IMR-90 (cell line): ENCODE measurements around the gene NTNG2. TPM values are rescaled to one million over a fixed set of nuclear protein-coding genes. Genes with fewer than 3 reads are reported as not detected.

Experiments
- ATAC-seq: fragments of 200-7000 bp; cut with Tn5 transposase; 2 replicates; pipeline ENCODE4 v1.9.1; 2020; ENCODE audit warnings: low read depth, mild to moderate bottlenecking, moderate library complexity
- BruUV-seq: library from RNA; stranded (reverse); fragments of 400-500 nt; replicated peaks from 2 replicates; lab custom pipeline; 2021; lab: Mats Ljungman, UMichigan
- CTCF ChIA-PET: fragments of 300-600 bp; formaldehyde crosslinking; extraction: SDS; loops from one replicate; lab custom pipeline; 2021; ENCODE audit warnings: antibody characterized with exemption; lab: Yijun Ruan, JAX
- POLR2A ChIA-PET: fragments of 300-600 bp; sonication (Branson Sonifier 250); formaldehyde crosslinking; loops from one replicate; lab custom pipeline; 2022; ENCODE audit warnings: antibody characterized with exemption; ENCODE audit not compliant: unreplicated experiment; lab: Charles Lee
- DNase-seq: peaks from one replicate; pipeline ENCODE4 v3.0.0; 2013
- H2AFZ ChIP-seq: replicated peaks from 2 replicates; pipeline ENCODE3; 2013; ENCODE audit warnings: low read length, mild to moderate bottlenecking; ENCODE audit not compliant: poor library complexity
- H2AK5ac ChIP-seq: 2 replicates; pipeline ENCODE4 v1.6.1; 2013; ENCODE audit warnings: low read depth, low read length, inconsistent platforms
- H2AK9ac ChIP-seq: replicated peaks from 2 replicates; pipeline ENCODE3; 2013; ENCODE audit warnings: mild to moderate bottlenecking, low read depth, low read length, moderate library complexity; ENCODE audit not compliant: poor library complexity
- H2BK120ac ChIP-seq: 2 replicates; pipeline ENCODE4 v1.6.1; 2013; ENCODE audit warnings: low read depth, low read length, inconsistent platforms
- H2BK15ac ChIP-seq: 3 replicates; pipeline ENCODE4 v1.6.1; 2013; ENCODE audit warnings: low read depth, low read length, inconsistent platforms
- H2BK20ac ChIP-seq: 2 replicates; pipeline ENCODE4 v1.6.1; 2013; ENCODE audit warnings: low read depth, mild to moderate bottlenecking, inconsistent platforms, low read length, moderate library complexity
- H2BK5ac ChIP-seq: 2 replicates; pipeline ENCODE4 v1.6.1; 2013; ENCODE audit warnings: mild to moderate bottlenecking, low read depth, low read length, inconsistent platforms; ENCODE audit not compliant: poor library complexity, severe bottlenecking
- H3K14ac ChIP-seq: replicated peaks from 2 replicates; pipeline ENCODE4 v1.6.1; 2013; ENCODE audit warnings: low read depth, low read length, inconsistent platforms
- H3K18ac ChIP-seq: 2 replicates; pipeline ENCODE4 v1.6.1; 2013; ENCODE audit warnings: low read depth, low read length, control low read depth
- H3K23ac ChIP-seq: 2 replicates; pipeline ENCODE4 v1.6.1; 2013; ENCODE audit warnings: low read depth, low read length, inconsistent platforms
- H3K27ac ChIP-seq: 2 replicates; pipeline ENCODE4 v1.5.1; 2013; ENCODE audit warnings: mild to moderate bottlenecking, control low read depth, low read length; ENCODE audit not compliant: insufficient read depth
- H3K27me3 ChIP-seq: 2 replicates; pipeline ENCODE4 v1.6.1; 2013; ENCODE audit warnings: low read length; ENCODE audit not compliant: control insufficient read depth, insufficient read depth
- H3K36me3 ChIP-seq: 2 replicates; pipeline ENCODE4 v1.6.1; 2013; ENCODE audit warnings: low read length, mixed read lengths; ENCODE audit not compliant: control insufficient read depth, insufficient read depth
- H3K4ac ChIP-seq: 2 replicates; pipeline ENCODE4 v1.6.1; 2013; ENCODE audit warnings: low read depth, low read length, inconsistent platforms
- H3K4me1 ChIP-seq: 2 replicates; pipeline ENCODE4 v1.6.1; 2013; ENCODE audit warnings: low read length, mixed read lengths; ENCODE audit not compliant: control insufficient read depth, insufficient read depth
- H3K4me2 ChIP-seq: 2 replicates; pipeline ENCODE4 v1.6.1; 2013; ENCODE audit warnings: low read depth, mild to moderate bottlenecking, control low read depth, low read length, moderate library complexity
- H3K4me3 ChIP-seq: 2 replicates; pipeline ENCODE4 v1.5.1; 2013; ENCODE audit warnings: low read depth, mild to moderate bottlenecking, control low read depth, low read length, moderate library complexity; ENCODE audit not compliant: insufficient read depth
- H3K56ac ChIP-seq: 2 replicates; pipeline ENCODE4 v1.6.1; 2013; ENCODE audit warnings: low read length, inconsistent platforms; ENCODE audit not compliant: insufficient read depth; ENCODE audit errors: extremely low read depth
- H3K79me1 ChIP-seq, 2 experiments: 2 replicates each; pipeline ENCODE4 v1.6.1; 2013; ENCODE audit warnings: low read length in 2 of 2, inconsistent platforms in 1 of 2, low read depth in 1 of 2
- H3K9ac ChIP-seq: 2 replicates; pipeline ENCODE4 v1.6.1; 2013; ENCODE audit warnings: low read depth, low read length, control low read depth
- H3K9me1 ChIP-seq: 2 replicates; pipeline ENCODE4 v1.6.1; 2013; ENCODE audit warnings: low read length, inconsistent platforms; ENCODE audit not compliant: insufficient read depth
- H3K9me3 ChIP-seq: 2 replicates; pipeline ENCODE4 v1.6.1; 2013; ENCODE audit warnings: low read length; ENCODE audit not compliant: control insufficient read depth, insufficient read depth
- H4K20me1 ChIP-seq: 2 replicates; pipeline ENCODE4 v1.6.1; 2013; ENCODE audit warnings: low read length, inconsistent platforms; ENCODE audit not compliant: insufficient read depth
- H4K5ac ChIP-seq: 2 replicates; pipeline ENCODE4 v1.6.1; 2013; ENCODE audit warnings: mild to moderate bottlenecking, low read depth, low read length, control low read depth
- H4K8ac ChIP-seq, 2 experiments: 2 replicates each; pipeline ENCODE4 v1.6.1; 2013; ENCODE audit warnings: low read depth in 2 of 2, low read length in 2 of 2, control low read depth in 1 of 2, inconsistent platforms in 1 of 2
- H4K91ac ChIP-seq: 2 replicates; pipeline ENCODE4 v1.6.1; 2013; ENCODE audit warnings: low read depth, low read length, inconsistent platforms; ENCODE audit not compliant: insufficient read depth
- BHLHE40 ChIP-seq: fragments of 150-350 bp; IDR thresholded peaks from 2 replicates; pipeline ENCODE4 v1.6.1; 2016; ENCODE audit warnings: mild to moderate bottlenecking, low read depth, low read length
- CEBPB ChIP-seq: IDR thresholded peaks from 2 replicates; pipeline ENCODE4 v1.6.1; 2012; ENCODE audit warnings: low read depth, low read length, improper control_type of control experiment
- CHD1 ChIP-seq: IDR thresholded peaks from 2 replicates; pipeline ENCODE4 v1.6.1; 2012; ENCODE audit warnings: low read depth, low read length, improper control_type of control experiment
- FOS ChIP-seq: fragments of 150-350 bp; IDR thresholded peaks from 2 replicates; pipeline ENCODE4 v1.6.1; 2016; ENCODE audit warnings: low read depth, low read length
- MAFK ChIP-seq: IDR thresholded peaks from 2 replicates; pipeline ENCODE4 v1.6.1; 2012; ENCODE audit warnings: low read depth, low read length, improper control_type of control experiment
- MAZ ChIP-seq: IDR thresholded peaks from 2 replicates; pipeline ENCODE4 v1.6.1; 2012; ENCODE audit warnings: low read depth, mild to moderate bottlenecking, low read length, improper control_type of control experiment, moderate library complexity, borderline replicate concordance
- MXI1 ChIP-seq: IDR thresholded peaks from 2 replicates; pipeline ENCODE4 v1.6.1; 2012; ENCODE audit warnings: low read depth, mild to moderate bottlenecking, low read length, moderate library complexity, borderline replicate concordance
- NFE2L2 ChIP-seq: fragments of 150-350 bp; IDR thresholded peaks from 2 replicates; pipeline ENCODE4 v1.6.1; 2016; ENCODE audit warnings: low read depth, mild to moderate bottlenecking, low read length
- POLR2A ChIP-seq: IDR thresholded peaks from 2 replicates; pipeline ENCODE4 v1.6.1; 2012; ENCODE audit warnings: mild to moderate bottlenecking, low read depth, low read length
- RAD21 ChIP-seq: IDR thresholded peaks from 2 replicates; pipeline ENCODE4 v1.6.1; 2012; ENCODE audit warnings: low read length, improper control_type of control experiment
- RCOR1 ChIP-seq: IDR thresholded peaks from 2 replicates; pipeline ENCODE4 v1.6.1; 2012; ENCODE audit warnings: mild to moderate bottlenecking, low read length, improper control_type of control experiment; ENCODE audit not compliant: insufficient replicate concordance
- RFX5 ChIP-seq: IDR thresholded peaks from 2 replicates; pipeline ENCODE4 v1.8.0; 2012; ENCODE audit warnings: low read depth, mild to moderate bottlenecking, low read length, moderate library complexity
- SMC3 ChIP-seq: fragments of 150-350 bp; IDR thresholded peaks from 2 replicates; pipeline ENCODE4 v1.6.1; 2016; ENCODE audit warnings: low read depth, mild to moderate bottlenecking, antibody characterized with exemption, low read length, moderate library complexity
- WGBS, 2 experiments: methylation state at CpG; one replicate each; pipeline versions ENCODE4 v1.1.5 to v1.1.7; 2013; ENCODE audit warnings: missing lambda C conversion rate in 2 of 2; ENCODE audit not compliant: insufficient read length in 1 of 2; ENCODE audit errors: extremely low coverage in 2 of 2; 5-methylcytosine and 5-hydroxymethylcytosine counted together
- dilution Hi-C: fragments of 300-500 bp; cut with HindIII; formaldehyde crosslinking; loops from one replicate; pipeline ENCODE4 v1.14.3; 2018; ENCODE audit warnings: low sequenced_read_pairs; ENCODE audit not compliant: unreplicated experiment
- in situ Hi-C: fragments of 300-500 bp; cut with MboI; formaldehyde crosslinking; loops from 3 replicates; pipeline ENCODE4 v1.14.3; 2019; ENCODE audit warnings: low sequenced_read_pairs, inconsistent platforms, mixed read lengths
- intact Hi-C: fragments of 100-400 bp; cut with micrococcal nuclease; formaldehyde crosslinking; loops from 2 replicates; pipeline ENCODE4 v1.10.0; 2022
- polyA plus RNA-seq, 3 experiments: library from polyadenylated mRNA; depleted of rRNA; stranded (reverse); fragments of >200 nt; gene quantifications; 2 replicates each; pipeline ENCODE4 v1.2.3, GENCODE V29; 2012; ENCODE audit warnings: low replicate concordance in 1 of 3
- total RNA-seq: library from RNA; depleted of rRNA; stranded (reverse); fragments of >200 nt; gene quantifications from 2 replicates; pipeline ENCODE4 v1.2.3, GENCODE V29; 2012
- TF ChIP-seq, protein P1 (sequence below): conservative IDR thresholded peaks from 2 replicates; pipeline ENCODE4 v1.5.1; 2012; ENCODE audit warnings: mild to moderate bottlenecking, low read depth, low read length, improper control_type of control experiment
- TF ChIP-seq, protein P2 (sequence below): fragments of 150-350 bp; IDR thresholded peaks from 2 replicates; pipeline ENCODE4 v1.6.1; 2016; ENCODE audit warnings: low read depth, mild to moderate bottlenecking, low read length, moderate library complexity, borderline replicate concordance
- TF ChIP-seq, protein P3 (sequence below): fragments of 150-350 bp; IDR thresholded peaks from 2 replicates; pipeline ENCODE4 v1.6.1; 2017; ENCODE audit warnings: mild to moderate bottlenecking, antibody characterized with exemption, low read length, low read depth

Gene NTNG2
- total and polyA plus RNA-seq, 2 of the 4 experiments (the other 2 are of a cell fraction): 0.54 to 0.84 TPM

DNA sequence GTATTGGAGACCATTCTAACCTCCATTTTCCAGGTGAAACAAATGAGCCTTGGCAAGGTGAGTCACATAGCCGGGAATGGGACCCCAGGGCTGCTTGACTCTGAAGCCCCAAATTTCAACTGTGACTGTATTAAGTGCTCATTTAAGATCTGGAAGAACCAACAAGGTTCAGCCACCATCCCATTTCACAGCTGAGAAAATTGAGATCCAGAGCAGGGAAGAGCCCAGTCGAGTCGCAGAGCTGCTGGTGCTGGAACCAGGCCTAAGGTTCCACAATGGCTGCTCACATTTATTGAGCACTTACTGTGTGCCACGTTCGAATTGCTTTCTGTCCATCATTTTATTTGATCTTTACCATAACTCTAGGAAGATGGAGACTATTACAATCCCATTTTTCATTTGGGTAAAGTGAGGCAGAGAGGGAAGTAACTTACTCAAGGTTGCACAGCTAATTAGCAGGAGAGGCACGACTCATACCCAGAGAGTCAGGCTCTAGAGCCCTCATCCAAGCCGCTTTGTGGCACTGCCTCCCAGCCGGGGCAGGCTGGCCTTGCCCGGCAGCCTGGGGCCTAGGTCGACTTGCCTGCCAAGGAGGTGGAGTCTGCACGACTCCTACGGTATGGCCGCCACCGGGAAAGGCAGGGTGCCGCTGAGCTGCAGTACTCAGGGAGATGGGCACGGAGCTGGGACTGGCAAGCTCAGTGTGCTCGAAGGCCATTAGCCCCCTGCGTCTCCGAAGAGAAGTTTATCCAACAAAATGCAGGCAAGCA is 4.3 kb upstream of the NTNG2 start:
- no peaks in the 10 kb centered on the region for H3K9me3 ChIP-seq
- H4K91ac ChIP-seq: no peak overlapping the region
- ChIA-PET POLR2A (no interaction called here), CTCF (no interaction called here)
- H2BK20ac ChIP-seq: no peak overlapping the region
- in situ Hi-C loops (no loop called here), dilution Hi-C loops (no loop called here), intact Hi-C loops (no loop called here)
- no peak overlapping the region for H3K4me3 ChIP-seq
- H3K14ac ChIP-seq: no peak overlapping the region
- no peak overlapping the region for H3K18ac ChIP-seq
- no peak overlapping the region for H3K23ac ChIP-seq
- no peak overlapping the region for H3K9ac ChIP-seq
- no peak overlapping the region for H4K8ac ChIP-seq
- no peak overlapping the region for H4K5ac ChIP-seq
- no peak for ATAC-seq
- H3K27ac ChIP-seq: no peak overlapping the region
- H2BK15ac ChIP-seq: no peak overlapping the region
- H3K56ac ChIP-seq: no peak overlapping the region
- no peaks in the 10 kb centered on the region for H3K79me1 ChIP-seq
- H2AFZ ChIP-seq: no peak overlapping the region
- no peak overlapping the region for H3K4me2 ChIP-seq
- H2BK120ac ChIP-seq: no peak overlapping the region
- H3K36me3 ChIP-seq: no peaks in the 10 kb centered on the region
- H3K9me1 ChIP-seq: no peaks in the 10 kb centered on the region
- no peaks in the 10 kb centered on the region; the same call in 1 of the 2 replicates for H4K20me1 ChIP-seq
- H2AK9ac ChIP-seq: no peak overlapping the region
- peaks cover 2% of the 10 kb centered on the region; the same call in 1 of the 2 replicates for H3K4me1 ChIP-seq
- no peak for TF ChIP-seq MXI1
- TF ChIP-seq RFX5: no peak
- TF ChIP-seq MAZ: no peak
- TF ChIP-seq POLR2A: no peak
- no peak for TF ChIP-seq RAD21
- TF ChIP-seq FOS: no peak
- TF ChIP-seq NFE2L2: no peak
- TF ChIP-seq RCOR1: no peak
- TF ChIP-seq, protein P1, sequence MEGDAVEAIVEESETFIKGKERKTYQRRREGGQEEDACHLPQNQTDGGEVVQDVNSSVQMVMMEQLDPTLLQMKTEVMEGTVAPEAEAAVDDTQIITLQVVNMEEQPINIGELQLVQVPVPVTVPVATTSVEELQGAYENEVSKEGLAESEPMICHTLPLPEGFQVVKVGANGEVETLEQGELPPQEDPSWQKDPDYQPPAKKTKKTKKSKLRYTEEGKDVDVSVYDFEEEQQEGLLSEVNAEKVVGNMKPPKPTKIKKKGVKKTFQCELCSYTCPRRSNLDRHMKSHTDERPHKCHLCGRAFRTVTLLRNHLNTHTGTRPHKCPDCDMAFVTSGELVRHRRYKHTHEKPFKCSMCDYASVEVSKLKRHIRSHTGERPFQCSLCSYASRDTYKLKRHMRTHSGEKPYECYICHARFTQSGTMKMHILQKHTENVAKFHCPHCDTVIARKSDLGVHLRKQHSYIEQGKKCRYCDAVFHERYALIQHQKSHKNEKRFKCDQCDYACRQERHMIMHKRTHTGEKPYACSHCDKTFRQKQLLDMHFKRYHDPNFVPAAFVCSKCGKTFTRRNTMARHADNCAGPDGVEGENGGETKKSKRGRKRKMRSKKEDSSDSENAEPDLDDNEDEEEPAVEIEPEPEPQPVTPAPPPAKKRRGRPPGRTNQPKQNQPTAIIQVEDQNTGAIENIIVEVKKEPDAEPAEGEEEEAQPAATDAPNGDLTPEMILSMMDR: no peak
- no peak for TF ChIP-seq CHD1
- TF ChIP-seq CEBPB: no peak
- TF ChIP-seq, protein P2, sequence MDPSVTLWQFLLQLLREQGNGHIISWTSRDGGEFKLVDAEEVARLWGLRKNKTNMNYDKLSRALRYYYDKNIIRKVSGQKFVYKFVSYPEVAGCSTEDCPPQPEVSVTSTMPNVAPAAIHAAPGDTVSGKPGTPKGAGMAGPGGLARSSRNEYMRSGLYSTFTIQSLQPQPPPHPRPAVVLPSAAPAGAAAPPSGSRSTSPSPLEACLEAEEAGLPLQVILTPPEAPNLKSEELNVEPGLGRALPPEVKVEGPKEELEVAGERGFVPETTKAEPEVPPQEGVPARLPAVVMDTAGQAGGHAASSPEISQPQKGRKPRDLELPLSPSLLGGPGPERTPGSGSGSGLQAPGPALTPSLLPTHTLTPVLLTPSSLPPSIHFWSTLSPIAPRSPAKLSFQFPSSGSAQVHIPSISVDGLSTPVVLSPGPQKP: no peak
- TF ChIP-seq, protein P3, sequence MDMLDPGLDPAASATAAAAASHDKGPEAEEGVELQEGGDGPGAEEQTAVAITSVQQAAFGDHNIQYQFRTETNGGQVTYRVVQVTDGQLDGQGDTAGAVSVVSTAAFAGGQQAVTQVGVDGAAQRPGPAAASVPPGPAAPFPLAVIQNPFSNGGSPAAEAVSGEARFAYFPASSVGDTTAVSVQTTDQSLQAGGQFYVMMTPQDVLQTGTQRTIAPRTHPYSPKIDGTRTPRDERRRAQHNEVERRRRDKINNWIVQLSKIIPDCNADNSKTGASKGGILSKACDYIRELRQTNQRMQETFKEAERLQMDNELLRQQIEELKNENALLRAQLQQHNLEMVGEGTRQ: no peak
- no peak for TF ChIP-seq BHLHE40
- no peak for TF ChIP-seq MAFK
- no peak for TF ChIP-seq SMC3
- H2BK5ac ChIP-seq: no peak overlapping the region
- no TSS peak for BruUV-seq
- DNase-seq: no peak
- 85% methylated on average over 10 of the region's 19 CpGs; no CpG with 5 or more reads in 1 of the 2 experiments for WGBS, 2 experiments
- H3K27me3 ChIP-seq: peaks cover 77% of the 10 kb centered on the region
- H3K4ac ChIP-seq: no peak overlapping the region
- H2AK5ac ChIP-seq: no peak overlapping the region
